K562 (cell line): ENCODE data around the gene TAOK2. TPM values are rescaled to one million over a fixed set of nuclear protein-coding genes. Genes with fewer than 3 reads are reported as not detected.

Experiments
- ATAC-seq: fragments of 200-7000 bp; cut with Tn5 transposase; 3 replicates; pipeline ENCODE4 v1.9.1; 2020; ENCODE audit warnings: moderate library complexity
- BruUV-seq: library from RNA; stranded (reverse); fragments of 400-500 nt; replicated peaks from 2 replicates; lab custom pipeline; 2021; lab: Mats Ljungman, UMichigan
- CTCF ChIA-PET: fragments of 300-600 bp; formaldehyde crosslinking; extraction: SDS; loops from one replicate; lab custom pipeline; 2021; ENCODE audit warnings: low intra/inter-chr PET ratio; lab: Yijun Ruan, JAX
- POLR2A ChIA-PET: fragments of 300-600, 350-650 bp; sonication (Branson Sonifier 250); formaldehyde crosslinking; extraction: SDS; loops from one replicate; lab custom pipeline; 2021; ENCODE audit warnings: antibody characterized with exemption, inconsistent platforms; lab: Yijun Ruan, JAX
- DNase-seq, 4 experiments: peaks; one replicate each; pipeline versions ENCODE4 v3.0.0 to v3.0.0-alpha.2; 2011 to 2018; ENCODE audit warnings: low spot score in 3 of 4, mixed read lengths in 3 of 4; ENCODE audit errors: extremely low read depth in 1 of 4
- FAIRE-seq: peaks from 2 replicates; lab custom pipeline; 2011; peaks lifted over from hg19 to GRCh38; lab: Jason Lieb, UNC
- H2AFZ ChIP-seq: 2 replicates; pipeline ENCODE4 v1.6.0; 2011; ENCODE audit warnings: low read depth, low read length, control low read depth, inconsistent platforms
- H3K27ac ChIP-seq: fragments of 200-600 bp; 3 replicates; pipeline ENCODE4 v1.8.0; 2011; ENCODE audit warnings: low read depth, mild to moderate bottlenecking, control low read depth, inconsistent platforms, low read length, moderate library complexity, mixed read lengths; ENCODE audit errors: extremely low read depth
- H3K27me3 ChIP-seq, 2 experiments: fragments of 300-600 bp in 1 of 2; 2 replicates in 1 of 2; 3 replicates in 1 of 2; pipeline versions ENCODE4 v1.6.0 to v1.8.0; 2011; ENCODE audit warnings: inconsistent platforms in 2 of 2, low read length in 2 of 2, mild to moderate bottlenecking in 1 of 2, mixed read lengths in 1 of 2, moderate library complexity in 1 of 2; ENCODE audit not compliant: control insufficient read depth in 2 of 2, insufficient read depth in 2 of 2
- H3K36me3 ChIP-seq: fragments of 300-600 bp; 3 replicates; pipeline ENCODE4 v1.8.0; 2011; ENCODE audit warnings: mild to moderate bottlenecking, low read length, inconsistent platforms; ENCODE audit not compliant: control insufficient read depth, insufficient read depth
- H3K4me1 ChIP-seq, 2 experiments: fragments of 200-600 bp in 1 of 2; replicated peaks in 1 of 2; 2 replicates in 1 of 2; 3 replicates in 1 of 2; pipeline versions ENCODE4 v1.5.1 to v1.8.0; 2011; ENCODE audit warnings: inconsistent platforms in 2 of 2, low read length in 2 of 2, mild to moderate bottlenecking in 1 of 2, mixed read lengths in 1 of 2, moderate library complexity in 1 of 2; ENCODE audit not compliant: control insufficient read depth in 2 of 2, insufficient read depth in 2 of 2
- H3K4me2 ChIP-seq: 2 replicates; pipeline ENCODE4 v1.6.1; 2011; ENCODE audit warnings: low read length, control low read depth, inconsistent platforms, mixed read lengths; ENCODE audit not compliant: insufficient read depth
- H3K4me3 ChIP-seq: fragments of 200-600 bp; sonication (generic), shearing (Covaris generic); 2 replicates; pipeline ENCODE4 v1.5.1; 2016; ENCODE audit warnings: control low read depth, inconsistent platforms
- H3K79me2 ChIP-seq: fragments of 200-600 bp; 3 replicates; pipeline ENCODE4 v1.8.0; 2011; ENCODE audit warnings: low read length, inconsistent platforms; ENCODE audit not compliant: control insufficient read depth, insufficient read depth
- H3K9ac ChIP-seq, 2 experiments: 2 replicates each; pipeline versions ENCODE4 v1.6.0 to v1.6.1; 2011; ENCODE audit warnings: low read depth in 2 of 2, low read length in 2 of 2, control low read depth in 1 of 2, inconsistent platforms in 1 of 2, mild to moderate bottlenecking in 1 of 2, mixed read lengths in 1 of 2; ENCODE audit not compliant: insufficient read depth in 1 of 2
- H3K9me1 ChIP-seq: one replicate; pipeline ENCODE4 v1.6.0; 2011; ENCODE audit warnings: inconsistent platforms, mild to moderate bottlenecking, low read length, moderate library complexity; ENCODE audit not compliant: control insufficient read depth, insufficient read depth
- H3K9me3 ChIP-seq: replicated peaks from 2 replicates; pipeline ENCODE4 v1.5.1; 2011; ENCODE audit warnings: low read depth, low read length, inconsistent platforms; ENCODE audit not compliant: control insufficient read depth, insufficient read depth
- H4K20me1 ChIP-seq: replicated peaks from 2 replicates; pipeline ENCODE4 v1.6.1; 2011; ENCODE audit warnings: low read length, inconsistent platforms, mixed read lengths; ENCODE audit not compliant: control insufficient read depth, insufficient read depth
- SLC30A9 ChIP-seq: fragments of 250-450 bp; sonication (Bioruptor Pico); IDR thresholded peaks from 2 replicates; pipeline ENCODE4 v1.8.0; 2022; ENCODE audit warnings: mild to moderate bottlenecking, moderate library complexity
- SREBF1 ChIP-seq: fragments of 150-350 bp; IDR thresholded peaks from 2 replicates; pipeline ENCODE4 v1.6.1; 2014; ENCODE audit warnings: antibody characterized with exemption, low read depth, low read length, borderline replicate concordance
- ZNF551 ChIP-seq: fragments of 250-450 bp; sonication (Bioruptor Pico); IDR thresholded peaks from 2 replicates; pipeline ENCODE4 v1.5.0; 2021; ENCODE audit warnings: mild to moderate bottlenecking, moderate library complexity
- ZNF780A ChIP-seq: fragments of 250-450 bp; sonication (Bioruptor Pico); IDR thresholded peaks from 2 replicates; pipeline ENCODE4 v1.5.0; 2021; ENCODE audit warnings: mild to moderate bottlenecking
- WGBS: fragments of 100-300 bp; shearing (Covaris generic); methylation state at CpG from one replicate; pipeline ENCODE4 v1.1.6; 2016; ENCODE audit warnings: low coverage, mixed read lengths; ENCODE audit not compliant: insufficient coverage; ENCODE audit errors: missing lambda C conversion rate; 5-methylcytosine and 5-hydroxymethylcytosine counted together
- in situ Hi-C: fragments of 300-500 bp; cut with MboI; formaldehyde crosslinking; loops from 4 replicates; pipeline ENCODE4 v1.15.0; 2018; ENCODE audit warnings: inconsistent platforms, mixed read lengths
- intact Hi-C: fragments of 100-400 bp; cut with micrococcal nuclease; formaldehyde crosslinking; loops from 2 replicates; pipeline ENCODE4 v1.14.2; 2022
- polyA plus RNA-seq, 8 experiments: library from polyadenylated mRNA; depleted of rRNA in 4 of 8; stranded (reverse) in 5 of 8; unstranded in 3 of 8; fragments of >200 nt; fragmentation: Nextera tagmentation in 2 of 8; fragmentation: Illumina TruSeq in 1 of 8; extraction: Ambion mirVana in 2 of 8; extraction: Trizol in 1 of 8; gene quantifications; 2 replicates each; pipeline versions ENCODE4 v1.2.1 to v1.2.3, GENCODE V29; 2011 to 2014; ENCODE audit warnings: inconsistent platforms in 1 of 8, missing spikeins in 1 of 8
- total RNA-seq, 7 experiments: library from RNA; depleted of rRNA in 6 of 7; stranded (reverse); fragments of >200 nt in 6 of 7; fragmentation: Illumina TruSeq in 2 of 7; extraction: Trizol in 2 of 7; gene quantifications; 2 replicates each; pipeline versions ENCODE4 v1.2.1 to v1.2.3, GENCODE V29; 2011 to 2021; ENCODE audit warnings: low replicate concordance in 1 of 7
- TF ChIP-seq, protein P1 (sequence below): sonication (generic); formaldehyde crosslinking; IDR thresholded peaks from 2 replicates; pipeline ENCODE4 v1.8.0; 2022; ENCODE audit warnings: mild to moderate bottlenecking, missing genetic modification reagents
- TF ChIP-seq, protein P2 (sequence below): fragments of 200-800 bp; sonication (Bioruptor generic); IDR thresholded peaks from 2 replicates; pipeline ENCODE4 v1.6.1; 2017; ENCODE audit warnings: missing genetic modification characterization, missing compliant biosample characterization

Gene TAOK2
- total and polyA plus RNA-seq, 9 of the 15 experiments (the other 6 are each of a cell fraction or from before 2014, with no cell fraction given): 0.10 to 41.8 (median 13.7) TPM

DNA sequence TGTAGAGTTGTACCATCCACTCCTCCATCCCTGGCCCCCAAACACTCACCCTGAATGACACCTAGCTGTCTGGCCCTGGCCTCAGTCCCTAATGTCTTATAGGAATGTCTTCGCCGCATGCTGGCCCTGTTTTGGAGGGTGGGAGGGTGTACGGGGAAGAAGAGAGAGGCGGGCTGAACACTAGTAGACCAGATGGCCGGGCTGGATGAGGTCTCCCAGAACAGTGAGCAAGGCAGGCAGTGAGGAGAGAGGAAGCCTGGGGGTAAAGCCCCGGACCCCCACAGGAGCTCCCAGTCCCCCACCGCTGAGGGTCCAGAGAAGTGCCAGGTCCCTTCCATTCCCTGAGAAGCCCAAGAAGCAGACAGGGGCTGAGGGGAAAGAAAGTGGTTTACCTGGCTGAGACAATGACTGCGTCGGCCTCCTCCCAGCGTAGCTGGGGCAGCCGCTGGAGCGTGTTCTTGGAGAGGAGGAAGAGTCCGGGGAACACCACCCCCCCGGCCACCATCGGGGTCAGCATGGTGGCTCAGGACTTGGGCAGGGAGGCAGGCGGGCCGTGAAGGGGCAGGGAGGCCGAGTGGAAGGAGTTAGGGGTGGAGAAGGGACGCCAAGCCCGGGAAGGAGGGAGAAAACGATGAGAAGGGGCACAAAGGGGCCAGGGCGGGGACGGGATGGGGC is 56.5 kb downstream of the TAOK2 start (continued):
- TF ChIP-seq SLC30A9 (CRISPR knock-in tag) (no peak), SREBF1 (no peak), ZNF780A (CRISPR knock-in tag) (no peak)
- TF ChIP-seq, all 486 proteins: peak for 0

DNA sequence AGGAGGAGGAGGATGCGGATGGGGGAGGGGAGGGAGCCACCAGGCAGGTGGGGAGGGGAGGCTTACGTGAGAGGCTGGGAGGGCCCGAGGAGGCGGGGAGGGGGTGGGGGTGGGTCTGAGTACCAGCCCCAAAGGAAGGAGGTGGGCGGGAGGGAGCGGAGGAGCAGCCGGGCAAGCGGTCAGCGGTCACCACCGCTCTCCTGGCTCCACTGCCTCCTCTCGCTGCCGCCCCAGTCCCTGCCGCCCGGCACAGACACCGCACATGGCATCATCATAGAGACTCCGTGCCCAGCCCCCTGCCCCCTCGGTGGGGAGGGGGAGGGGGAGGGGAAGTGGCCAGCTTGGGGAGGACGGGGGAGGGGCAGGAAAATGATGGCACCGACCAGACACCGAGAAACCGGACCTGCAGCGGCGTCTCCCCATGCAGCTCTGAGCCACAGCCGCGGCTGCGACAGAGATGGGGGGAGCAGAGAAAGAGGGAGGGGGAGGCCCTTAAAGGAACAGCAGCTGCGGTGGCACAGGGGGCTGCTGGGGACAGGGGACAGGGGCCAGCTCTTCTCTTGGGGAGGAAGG is 57.3 kb downstream of the TAOK2 start, which contains the start of gene TLCD3B:
TLCD3B (minus strand) TSS at position 431 of the 573 bp plus-strand sequence. CDS start 744 bp downstream, outside the sequence.
- no peaks in the 10 kb centered on the region for H3K9me3 ChIP-seq
- H3K9me1 ChIP-seq: peaks cover 4% of the 10 kb centered on the region
- ATAC-seq: no peak
- POLR2A ChIA-PET: interaction anchor here (0.6 kb wide), 1 partner anchor 47 kb away, joined by 3 read pairs; no protein-coding TSS in a partner anchor
- peaks cover 0 to 31% of the 10 kb centered on the region in 2 experiments; a peak in 2 of 5 replicates for H3K4me1 ChIP-seq
- peak in 1 of 4 experiments; percentile 18 for DNase-seq
- TF ChIP-seq, protein P1, sequence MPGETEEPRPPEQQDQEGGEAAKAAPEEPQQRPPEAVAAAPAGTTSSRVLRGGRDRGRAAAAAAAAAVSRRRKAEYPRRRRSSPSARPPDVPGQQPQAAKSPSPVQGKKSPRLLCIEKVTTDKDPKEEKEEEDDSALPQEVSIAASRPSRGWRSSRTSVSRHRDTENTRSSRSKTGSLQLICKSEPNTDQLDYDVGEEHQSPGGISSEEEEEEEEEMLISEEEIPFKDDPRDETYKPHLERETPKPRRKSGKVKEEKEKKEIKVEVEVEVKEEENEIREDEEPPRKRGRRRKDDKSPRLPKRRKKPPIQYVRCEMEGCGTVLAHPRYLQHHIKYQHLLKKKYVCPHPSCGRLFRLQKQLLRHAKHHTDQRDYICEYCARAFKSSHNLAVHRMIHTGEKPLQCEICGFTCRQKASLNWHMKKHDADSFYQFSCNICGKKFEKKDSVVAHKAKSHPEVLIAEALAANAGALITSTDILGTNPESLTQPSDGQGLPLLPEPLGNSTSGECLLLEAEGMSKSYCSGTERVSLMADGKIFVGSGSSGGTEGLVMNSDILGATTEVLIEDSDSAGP: peak; percentile 65; the same call in 1 of the 2 replicates
- TF ChIP-seq ZNF551 (CRISPR knock-in tag): no peak
- TF ChIP-seq, protein P2, sequence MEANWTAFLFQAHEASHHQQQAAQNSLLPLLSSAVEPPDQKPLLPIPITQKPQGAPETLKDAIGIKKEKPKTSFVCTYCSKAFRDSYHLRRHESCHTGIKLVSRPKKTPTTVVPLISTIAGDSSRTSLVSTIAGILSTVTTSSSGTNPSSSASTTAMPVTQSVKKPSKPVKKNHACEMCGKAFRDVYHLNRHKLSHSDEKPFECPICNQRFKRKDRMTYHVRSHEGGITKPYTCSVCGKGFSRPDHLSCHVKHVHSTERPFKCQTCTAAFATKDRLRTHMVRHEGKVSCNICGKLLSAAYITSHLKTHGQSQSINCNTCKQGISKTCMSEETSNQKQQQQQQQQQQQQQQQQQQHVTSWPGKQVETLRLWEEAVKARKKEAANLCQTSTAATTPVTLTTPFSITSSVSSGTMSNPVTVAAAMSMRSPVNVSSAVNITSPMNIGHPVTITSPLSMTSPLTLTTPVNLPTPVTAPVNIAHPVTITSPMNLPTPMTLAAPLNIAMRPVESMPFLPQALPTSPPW (CRISPR knock-in tag): peak; percentile 32; the same call in 1 of the 2 replicates
- H3K27ac ChIP-seq: no peak within 1 kb of the TSS
- no peak within 1 kb of the TSS for H2AFZ ChIP-seq
- CTCF ChIA-PET: no interaction called here
- intact Hi-C loops: no loop called here
- 0% methylated on average over 5 of the region's 27 CpGs for WGBS
- no peak for FAIRE-seq
- H3K4me3 ChIP-seq: no peak within 1 kb of the TSS
- H3K36me3 ChIP-seq: no peaks in the 10 kb centered on the region
- peaks cover 16 to 66% of the 10 kb centered on the region in 2 experiments; a peak in 4 of 5 replicates for H3K27me3 ChIP-seq
- BruUV-seq: no TSS peak
- H4K20me1 ChIP-seq: peaks cover 13% of the 10 kb centered on the region; the same call in 1 of the 2 replicates
- H3K4me2 ChIP-seq: no peak within 1 kb of the TSS
- no peaks in the 10 kb centered on the region for H3K79me2 ChIP-seq
- in situ Hi-C loops: no loop called here
- H3K9ac ChIP-seq: no peak within 1 kb of the TSS
